ENCODE measurements around the gene ARHGEF4. TPM values are rescaled to one million over a fixed set of nuclear protein-coding genes. Genes with fewer than 3 reads are reported as not detected.

The ARHGEF4 gene
- total RNA-seq, 1 experiment from 2014 or later = 26.6 TPM

DNA sequence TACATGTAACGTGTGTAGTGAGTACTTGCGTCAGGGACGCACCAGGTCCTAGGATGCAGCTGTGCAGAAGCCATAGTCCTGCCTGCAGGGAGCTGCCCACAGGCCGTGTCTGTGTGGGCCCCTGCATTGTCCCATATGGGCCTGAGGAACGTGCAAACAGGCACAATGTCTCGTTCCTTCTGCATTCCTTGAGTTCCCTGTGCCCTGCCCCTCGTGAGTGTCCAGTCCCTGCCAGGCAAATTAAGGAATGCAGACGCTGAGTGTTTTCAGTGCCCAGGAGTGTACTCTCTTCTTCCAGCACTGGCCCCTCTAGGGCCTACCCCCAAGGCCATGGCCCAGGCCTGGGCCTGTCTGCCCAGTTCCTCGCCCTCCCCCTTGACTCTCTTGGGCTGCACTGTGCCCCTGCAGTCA, 194.7 kb downstream of the ARHGEF4 start:
- Histone ChIP-seq H3K4me1 (ENCODE audit: control insufficient read depth in 1 of 2, insufficient read depth in 2 of 2, low read length in 2 of 2) (no peaks in the 10 kb centered on the region), H3K9me2 (ENCODE audit: insufficient read depth) (no peaks in the 10 kb centered on the region), H3K4me3 (replicated peaks in 1 of 2; ENCODE audit: low read depth in 1 of 2, low read length in 2 of 2) (no peak overlapping the region), H4K20me1 (ENCODE audit: insufficient read depth) (no peaks in the 10 kb centered on the region), H2AFZ (ENCODE audit: low read depth, low read length, poor library complexity, severe bottlenecking) (no peak overlapping the region), H3K9me3 (ENCODE audit: control insufficient read depth in 1 of 2, insufficient read depth in 1 of 2, low read depth in 1 of 2, low read length in 2 of 2) (no peaks in the 10 kb centered on the region; a peak in 1 of 4 replicates), H3K9ac (ENCODE audit: low read length) (no peak overlapping the region), H3K4me2 (ENCODE audit: low read length) (no peak overlapping the region), H3K27me3 (ENCODE audit: insufficient read depth, low read length) (no peaks in the 10 kb centered on the region), H3K36me3 (ENCODE audit: control insufficient read depth in 1 of 2, insufficient read depth in 2 of 2, low read length in 2 of 2) (no peaks in the 10 kb centered on the region), H3K79me2 (ENCODE audit: insufficient read depth, low read length) (no peaks in the 10 kb centered on the region), H3K27ac (ENCODE audit: low read depth, low read length) (no peak overlapping the region)
- ChIA-PET POLR2A (no interaction called here), CTCF (no interaction called here), RAD21 (ENCODE audit: low non-redundant PET in 1 of 2, low total read pairs in 2 of 2, uncharacterized antibody in 2 of 2, unreplicated experiment in 2 of 2) (no interaction called here)
- intact Hi-C loops (cut with micrococcal nuclease) = no loop called here
- TF ChIP-seq ELF1 (IDR thresholded peaks at IDR 0.05; ENCODE audit: borderline replicate concordance, low read depth) (no peak), RAD21 (IDR thresholded peaks at IDR 0.05; ENCODE audit: low read depth) (no peak), ZNF274 (IDR thresholded peaks at IDR 0.05; ENCODE audit: low read depth, low read length) (no peak), EZH2phosphoT487 (IDR thresholded peaks at IDR 0.05; ENCODE audit: borderline replicate concordance) (no peak), EGR1 (IDR thresholded peaks at IDR 0.05; ENCODE audit: low read depth) (no peak), YY1 (IDR thresholded peaks at IDR 0.05; ENCODE audit: extremely low read depth, insufficient replicate concordance, low read depth, low read length) (no peak), ZFX (IDR thresholded peaks at IDR 0.05) (no peak), TCF7L2 (IDR thresholded peaks at IDR 0.05; ENCODE audit: borderline replicate concordance, extremely low read depth, insufficient read depth, insufficient read length) (no peak), EZH2 (IDR thresholded peaks at IDR 0.05) (no peak), POLR2AphosphoS5 (IDR thresholded peaks at IDR 0.05; ENCODE audit: low read depth, low read length) (no peak), SIN3A (IDR thresholded peaks at IDR 0.05; ENCODE audit: low read depth) (no peak), POLR2A (IDR thresholded peaks at IDR 0.05; ENCODE audit: borderline replicate concordance, extremely low read depth, insufficient read depth, insufficient read length) (no peak), CEBPB (IDR thresholded peaks at IDR 0.05; ENCODE audit: low read depth) (no peak), FOSL1 (IDR thresholded peaks at IDR 0.05; ENCODE audit: low read depth) (no peak), SP1 (IDR thresholded peaks at IDR 0.05; ENCODE audit: low read depth) (no peak)
- TF ChIP-seq, protein P1, sequence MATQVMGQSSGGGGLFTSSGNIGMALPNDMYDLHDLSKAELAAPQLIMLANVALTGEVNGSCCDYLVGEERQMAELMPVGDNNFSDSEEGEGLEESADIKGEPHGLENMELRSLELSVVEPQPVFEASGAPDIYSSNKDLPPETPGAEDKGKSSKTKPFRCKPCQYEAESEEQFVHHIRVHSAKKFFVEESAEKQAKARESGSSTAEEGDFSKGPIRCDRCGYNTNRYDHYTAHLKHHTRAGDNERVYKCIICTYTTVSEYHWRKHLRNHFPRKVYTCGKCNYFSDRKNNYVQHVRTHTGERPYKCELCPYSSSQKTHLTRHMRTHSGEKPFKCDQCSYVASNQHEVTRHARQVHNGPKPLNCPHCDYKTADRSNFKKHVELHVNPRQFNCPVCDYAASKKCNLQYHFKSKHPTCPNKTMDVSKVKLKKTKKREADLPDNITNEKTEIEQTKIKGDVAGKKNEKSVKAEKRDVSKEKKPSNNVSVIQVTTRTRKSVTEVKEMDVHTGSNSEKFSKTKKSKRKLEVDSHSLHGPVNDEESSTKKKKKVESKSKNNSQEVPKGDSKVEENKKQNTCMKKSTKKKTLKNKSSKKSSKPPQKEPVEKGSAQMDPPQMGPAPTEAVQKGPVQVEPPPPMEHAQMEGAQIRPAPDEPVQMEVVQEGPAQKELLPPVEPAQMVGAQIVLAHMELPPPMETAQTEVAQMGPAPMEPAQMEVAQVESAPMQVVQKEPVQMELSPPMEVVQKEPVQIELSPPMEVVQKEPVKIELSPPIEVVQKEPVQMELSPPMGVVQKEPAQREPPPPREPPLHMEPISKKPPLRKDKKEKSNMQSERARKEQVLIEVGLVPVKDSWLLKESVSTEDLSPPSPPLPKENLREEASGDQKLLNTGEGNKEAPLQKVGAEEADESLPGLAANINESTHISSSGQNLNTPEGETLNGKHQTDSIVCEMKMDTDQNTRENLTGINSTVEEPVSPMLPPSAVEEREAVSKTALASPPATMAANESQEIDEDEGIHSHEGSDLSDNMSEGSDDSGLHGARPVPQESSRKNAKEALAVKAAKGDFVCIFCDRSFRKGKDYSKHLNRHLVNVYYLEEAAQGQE (IDR thresholded peaks at IDR 0.05; ENCODE audit: low read depth) = no peak
- TF ChIP-seq, protein P2, sequence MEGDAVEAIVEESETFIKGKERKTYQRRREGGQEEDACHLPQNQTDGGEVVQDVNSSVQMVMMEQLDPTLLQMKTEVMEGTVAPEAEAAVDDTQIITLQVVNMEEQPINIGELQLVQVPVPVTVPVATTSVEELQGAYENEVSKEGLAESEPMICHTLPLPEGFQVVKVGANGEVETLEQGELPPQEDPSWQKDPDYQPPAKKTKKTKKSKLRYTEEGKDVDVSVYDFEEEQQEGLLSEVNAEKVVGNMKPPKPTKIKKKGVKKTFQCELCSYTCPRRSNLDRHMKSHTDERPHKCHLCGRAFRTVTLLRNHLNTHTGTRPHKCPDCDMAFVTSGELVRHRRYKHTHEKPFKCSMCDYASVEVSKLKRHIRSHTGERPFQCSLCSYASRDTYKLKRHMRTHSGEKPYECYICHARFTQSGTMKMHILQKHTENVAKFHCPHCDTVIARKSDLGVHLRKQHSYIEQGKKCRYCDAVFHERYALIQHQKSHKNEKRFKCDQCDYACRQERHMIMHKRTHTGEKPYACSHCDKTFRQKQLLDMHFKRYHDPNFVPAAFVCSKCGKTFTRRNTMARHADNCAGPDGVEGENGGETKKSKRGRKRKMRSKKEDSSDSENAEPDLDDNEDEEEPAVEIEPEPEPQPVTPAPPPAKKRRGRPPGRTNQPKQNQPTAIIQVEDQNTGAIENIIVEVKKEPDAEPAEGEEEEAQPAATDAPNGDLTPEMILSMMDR (IDR thresholded peaks at IDR 0.05 in 2 of 3, conservative IDR thresholded peaks at IDR 0.05 in 1 of 3; ENCODE audit: borderline replicate concordance in 1 of 3, insufficient read depth in 1 of 3, low read depth in 2 of 3, low read length in 2 of 3) = no peak
- TF ChIP-seq, protein P3, sequence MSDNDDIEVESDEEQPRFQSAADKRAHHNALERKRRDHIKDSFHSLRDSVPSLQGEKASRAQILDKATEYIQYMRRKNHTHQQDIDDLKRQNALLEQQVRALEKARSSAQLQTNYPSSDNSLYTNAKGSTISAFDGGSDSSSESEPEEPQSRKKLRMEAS (IDR thresholded peaks at IDR 0.05) = no peak
- TF ChIP-seq, protein P4, sequence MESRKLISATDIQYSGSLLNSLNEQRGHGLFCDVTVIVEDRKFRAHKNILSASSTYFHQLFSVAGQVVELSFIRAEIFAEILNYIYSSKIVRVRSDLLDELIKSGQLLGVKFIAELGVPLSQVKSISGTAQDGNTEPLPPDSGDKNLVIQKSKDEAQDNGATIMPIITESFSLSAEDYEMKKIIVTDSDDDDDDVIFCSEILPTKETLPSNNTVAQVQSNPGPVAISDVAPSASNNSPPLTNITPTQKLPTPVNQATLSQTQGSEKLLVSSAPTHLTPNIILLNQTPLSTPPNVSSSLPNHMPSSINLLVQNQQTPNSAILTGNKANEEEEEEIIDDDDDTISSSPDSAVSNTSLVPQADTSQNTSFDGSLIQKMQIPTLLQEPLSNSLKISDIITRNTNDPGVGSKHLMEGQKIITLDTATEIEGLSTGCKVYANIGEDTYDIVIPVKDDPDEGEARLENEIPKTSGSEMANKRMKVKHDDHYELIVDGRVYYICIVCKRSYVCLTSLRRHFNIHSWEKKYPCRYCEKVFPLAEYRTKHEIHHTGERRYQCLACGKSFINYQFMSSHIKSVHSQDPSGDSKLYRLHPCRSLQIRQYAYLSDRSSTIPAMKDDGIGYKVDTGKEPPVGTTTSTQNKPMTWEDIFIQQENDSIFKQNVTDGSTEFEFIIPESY (IDR thresholded peaks at IDR 0.05; ENCODE audit: extremely low read depth, insufficient replicate concordance, low read length) = no peak
- TF ChIP-seq, protein P5, sequence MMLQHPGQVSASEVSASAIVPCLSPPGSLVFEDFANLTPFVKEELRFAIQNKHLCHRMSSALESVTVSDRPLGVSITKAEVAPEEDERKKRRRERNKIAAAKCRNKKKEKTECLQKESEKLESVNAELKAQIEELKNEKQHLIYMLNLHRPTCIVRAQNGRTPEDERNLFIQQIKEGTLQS (IDR thresholded peaks at IDR 0.05) = no peak
- BruUV-seq (replicated peaks) = no TSS peak
- DNase-seq (ENCODE audit: low read depth, low spot score) (no peak), ATAC-seq (no peak)

All from HCT116 (cell line).